HG03060 (cell line): ENCODE data around the gene SLC2A13.
"Not testable (repeated sequence)": the region's sequence is repeated elsewhere in the genome, so short reads cannot be mapped to it uniquely, and the experiment has no call there.

ENCODE experiments used
- ATAC-seq: cut with Tn5 transposase; IDR thresholded peaks from one replicate; pipeline ENCODE4 v1.9.1; 2021; ENCODE audit warnings: low read depth, moderate number of reproducible peaks; ENCODE audit not compliant: unreplicated experiment

SLC2A13 gene

DNA sequence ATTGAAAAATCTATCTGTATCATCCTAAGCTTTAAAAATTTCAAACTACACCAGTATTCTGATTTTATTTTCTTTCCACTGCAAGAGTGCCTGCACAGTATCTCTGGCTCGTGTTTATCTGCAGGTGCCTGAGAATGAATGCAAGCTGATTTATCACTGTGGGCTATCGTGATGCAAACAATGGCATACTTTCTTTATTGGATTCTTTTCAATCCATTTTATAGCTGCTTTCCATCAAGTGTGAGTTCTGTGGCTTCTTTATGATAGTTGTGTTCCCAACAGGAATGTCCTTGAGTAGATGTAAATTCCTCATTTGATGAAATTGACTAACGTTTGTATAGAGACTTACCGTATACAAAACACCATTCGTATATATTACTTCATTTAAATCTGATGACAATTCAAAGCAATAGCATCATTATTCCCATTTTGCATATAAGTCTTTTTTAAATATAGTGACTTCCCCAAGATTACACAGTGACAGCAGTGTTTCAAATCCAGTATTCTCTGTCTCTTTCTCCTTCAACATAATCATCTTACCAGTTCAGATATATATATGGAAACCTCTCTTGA is 326.0 kb downstream of the SLC2A13 start:
- ATAC-seq: no peak

DNA sequence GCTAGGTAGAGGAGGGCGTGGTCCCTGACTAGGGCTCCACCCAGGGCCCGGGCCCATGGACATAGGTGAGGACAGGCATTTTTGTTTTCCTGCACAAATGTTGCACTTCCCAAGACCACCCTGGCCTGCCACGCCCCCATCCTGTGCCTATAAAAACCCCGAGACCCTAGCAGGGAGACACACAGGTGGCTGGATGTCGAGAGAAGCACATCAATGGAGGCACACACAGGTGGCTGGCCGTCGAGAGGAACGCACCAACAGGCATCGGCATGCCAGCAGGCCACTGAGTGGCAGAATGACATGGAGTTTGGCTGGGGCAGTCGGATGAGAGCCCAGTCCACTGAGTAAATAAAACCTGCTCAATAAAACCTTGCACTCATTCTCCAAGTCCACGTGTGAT is 328.4 kb downstream of the SLC2A13 start:
- ATAC-seq: no peak

DNA sequence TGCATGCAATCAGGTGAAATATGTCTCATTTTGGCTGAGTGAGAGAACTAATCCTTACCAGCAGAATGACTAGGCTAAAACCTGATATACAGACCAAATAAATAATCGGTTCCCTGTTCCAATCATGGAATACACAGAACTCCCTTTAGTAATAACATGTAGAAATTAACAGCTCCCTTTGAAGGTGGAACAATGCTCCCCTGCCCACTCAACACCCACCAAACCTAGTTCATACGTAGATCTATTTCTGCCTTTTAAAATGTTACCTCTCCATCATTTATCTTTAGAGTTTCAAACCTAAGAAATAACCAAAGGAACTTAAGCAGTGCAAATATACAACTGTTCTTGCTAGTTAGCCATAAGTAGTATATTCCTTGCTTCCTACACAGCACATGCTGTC is 332.6 kb downstream of the SLC2A13 start:
- ATAC-seq: no peak

GRCh38 chr12:39772821-39773259 is 333.0 kb downstream of the SLC2A13 start:
- no peak for ATAC-seq

DNA sequence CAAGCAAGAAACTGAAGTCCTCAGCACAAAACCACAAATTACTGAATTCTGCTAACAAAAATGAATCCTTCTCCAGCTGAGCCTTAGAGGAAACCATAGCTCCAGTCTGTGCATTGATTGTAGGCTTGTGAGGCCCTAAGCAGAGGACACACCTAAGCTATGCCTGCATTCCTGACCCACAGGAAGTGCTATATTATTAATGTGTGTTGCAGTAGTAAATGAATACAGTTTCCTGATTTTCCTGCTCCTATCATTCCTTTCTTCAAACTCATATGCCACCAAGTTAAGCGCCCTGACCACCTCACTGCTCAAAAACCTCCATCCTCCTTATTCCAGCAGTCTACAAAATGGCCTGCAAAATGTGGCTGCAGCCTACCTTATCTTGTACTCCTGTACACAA is 334.4 kb downstream of the SLC2A13 start:
- no peak for ATAC-seq

GRCh38 chr12:39764944-39765560 is 340.8 kb downstream of the SLC2A13 start:
- no peak for ATAC-seq

- ATAC-seq: no peak
Observed at GRCh38 chr12:39763890-39764169, 342.1 kb downstream of the SLC2A13 start.

GRCh38 chr12:39763071-39763889 is 342.6 kb downstream of the SLC2A13 start:
- no peak for ATAC-seq

GRCh38 chr12:39755478-39755877 is 350.4 kb downstream of the SLC2A13 start:
- no peak for ATAC-seq

GRCh38 chr12:39752482-39753137 is 353.3 kb downstream of the SLC2A13 start:
- no peak for ATAC-seq

DNA sequence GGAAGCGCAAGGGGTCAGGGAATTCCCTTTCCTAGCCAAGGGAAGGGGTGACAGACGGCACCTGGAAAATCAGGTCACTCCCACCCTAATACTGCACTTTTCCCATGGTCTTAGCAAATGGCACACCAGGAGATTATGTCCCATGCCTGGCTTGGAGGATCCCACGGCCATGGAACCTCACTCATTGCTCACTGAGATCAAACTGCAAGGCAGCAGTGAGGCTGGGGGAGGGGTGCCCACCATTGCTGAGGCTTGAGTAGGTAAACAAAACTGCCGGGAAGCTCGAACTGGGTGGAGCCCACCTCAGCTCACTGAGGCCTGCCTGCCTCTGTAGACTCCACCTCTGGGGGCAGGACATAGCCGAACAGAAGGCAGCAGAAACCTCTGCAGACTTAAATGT is 359.7 kb downstream of the SLC2A13 start:
- not testable (repeated sequence) for ATAC-seq

DNA sequence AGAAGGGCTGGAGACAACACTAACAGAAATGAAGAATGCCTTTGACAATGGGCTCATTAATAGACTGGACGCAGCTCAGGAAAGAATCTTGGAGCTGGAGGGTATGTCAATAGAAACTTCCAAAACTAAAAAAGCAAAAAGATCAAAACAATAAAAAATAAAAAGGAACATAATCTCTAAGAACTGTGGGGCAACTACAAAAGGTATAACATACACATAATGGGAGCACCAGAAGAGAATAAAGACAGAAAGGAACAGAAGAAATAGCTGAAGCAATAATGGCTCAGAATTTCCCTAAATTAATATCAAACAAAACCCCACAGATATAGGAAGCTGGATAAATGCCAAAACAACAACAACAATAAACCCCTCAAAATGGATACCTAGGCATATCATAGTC is 362.2 kb downstream of the SLC2A13 start:
- ATAC-seq: no peak

DNA sequence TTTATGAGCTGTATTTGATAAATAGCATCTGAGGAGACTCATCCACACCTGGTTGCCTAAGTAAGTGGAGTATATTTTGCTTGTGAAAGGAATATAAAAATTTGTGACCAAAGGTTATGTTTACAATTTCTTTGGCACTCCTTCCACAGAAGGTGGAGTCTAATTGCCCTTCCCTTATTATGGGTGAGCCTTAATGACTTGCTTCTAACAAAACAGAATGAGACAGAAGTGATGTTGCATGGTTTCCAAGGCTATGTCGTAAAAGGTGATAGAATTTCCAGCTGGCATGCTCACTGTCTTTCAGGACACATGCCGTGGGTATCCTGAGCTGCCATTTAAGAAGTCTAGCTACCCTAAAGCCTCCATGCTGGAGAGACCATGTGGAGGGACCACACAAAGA is 369.5 kb downstream of the SLC2A13 start:
- ATAC-seq: no peak

GRCh38 chr12:39723831-39724230 is 382.1 kb downstream of the SLC2A13 start:
- no peak for ATAC-seq

GRCh38 chr12:39722504-39722903 is 383.4 kb downstream of the SLC2A13 start:
- ATAC-seq: no peak

DNA sequence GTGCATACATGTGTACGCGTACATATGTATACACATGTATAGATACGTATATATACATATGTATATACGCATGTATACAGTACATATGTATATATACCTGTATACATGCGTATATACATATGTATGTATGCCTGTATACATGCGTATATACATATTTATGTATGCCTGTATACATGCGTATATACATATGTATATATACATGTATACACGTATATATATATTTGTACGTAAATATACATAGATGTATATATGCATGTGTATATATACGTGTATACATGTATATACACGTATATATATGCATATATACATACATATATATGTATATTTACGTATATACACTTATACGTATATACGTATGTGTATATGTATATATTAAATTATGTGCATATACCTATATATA is 392.3 kb downstream of the SLC2A13 start:
- ATAC-seq: no peak

DNA sequence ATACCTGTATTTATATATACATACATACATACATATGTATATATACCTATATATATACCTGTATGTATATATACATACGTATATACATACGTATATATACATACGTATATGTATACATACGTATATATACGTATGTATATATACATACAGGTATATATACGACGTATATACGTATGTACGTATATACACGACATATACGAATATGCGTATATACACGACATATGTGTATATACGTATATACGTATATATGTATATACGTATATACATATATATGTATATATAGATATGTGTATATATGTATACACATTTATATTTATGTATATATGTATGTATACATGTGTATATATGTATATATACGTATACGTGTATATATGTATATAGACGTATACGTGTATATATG is 393.5 kb downstream of the SLC2A13 start:
- ATAC-seq: no peak
